ENCODE measurements around the gene CALN1. TPM values are rescaled to one million over a fixed set of nuclear protein-coding genes. Genes with fewer than 3 reads are reported as not detected.

The CALN1 gene
- total RNA-seq, 4 donors from 2014 or later, result under 0.01 to 1.2 (median 0.22) TPM; not detected in 1

- H3K27ac ChIP-seq, result no peak overlapping the region
- H3K9me3 ChIP-seq, result peaks cover 0 to 10% (median 0%) of the 10 kb centered on the region in 4 donors
- TF ChIP-seq POLR2A (IDR thresholded peaks at IDR 0.05) (no peak), CTCF (IDR thresholded peaks at IDR 0.05) (no peak), EP300 (IDR thresholded peaks at IDR 0.05) (no peak)
- 95 to 100% methylated on average over 1 of the region's 1 CpG for WGBS, 2 donors
- no peak for DNase-seq (ENCODE audit: low spot score in 2 of 2)
- no peaks in the 10 kb centered on the region for H3K4me1 ChIP-seq
- H3K27me3 ChIP-seq, result no peaks in the 10 kb centered on the region
- no peak overlapping the region for H3K4me3 ChIP-seq
- H3K36me3 ChIP-seq, result no peaks in the 10 kb centered on the region
Observed at GRCh38 chr7:71905821-71906220, 506.3 kb downstream of the CALN1 start.

GRCh38 chr7:71904484-71904883 is 507.7 kb downstream of the CALN1 start:
- 60 to 68% methylated on average over 4 of the region's 4 CpGs for WGBS, 2 donors
- Histone ChIP-seq H3K36me3 (no peaks in the 10 kb centered on the region), H3K4me1 (no peaks in the 10 kb centered on the region), H3K4me3 (no peak overlapping the region), H3K27me3 (no peaks in the 10 kb centered on the region), H3K9me3 (peaks cover 0 to 8% (median 0%) of the 10 kb centered on the region in 4 donors), H3K27ac (no peak overlapping the region)
- DNase-seq (ENCODE audit: low spot score in 2 of 2), result no peak
- no peak for TF ChIP-seq CTCF (IDR thresholded peaks at IDR 0.05)
- no peak for TF ChIP-seq POLR2A (IDR thresholded peaks at IDR 0.05)
- TF ChIP-seq EP300 (IDR thresholded peaks at IDR 0.05), result no peak

GRCh38 chr7:71900556-71900955 is 511.6 kb downstream of the CALN1 start:
- H3K27me3 ChIP-seq, result no peaks in the 10 kb centered on the region
- DNase-seq (ENCODE audit: low spot score in 2 of 2), result no peak
- WGBS, 2 donors, result 72 to 83% methylated on average over 3 of the region's 3 CpGs
- H3K36me3 ChIP-seq, result no peaks in the 10 kb centered on the region
- no peak overlapping the region for H3K4me3 ChIP-seq
- TF ChIP-seq POLR2A (IDR thresholded peaks at IDR 0.05), result no peak
- TF ChIP-seq EP300 (IDR thresholded peaks at IDR 0.05), result no peak
- H3K27ac ChIP-seq, result no peak overlapping the region
- H3K4me1 ChIP-seq, result no peaks in the 10 kb centered on the region
- H3K9me3 ChIP-seq, result peaks cover 0 to 4% (median 0%) of the 10 kb centered on the region in 4 donors

- Histone ChIP-seq H3K36me3 (no peaks in the 10 kb centered on the region), H3K27me3 (no peaks in the 10 kb centered on the region), H3K4me3 (no peak overlapping the region), H3K9me3 (peaks cover 0 to 4% (median 0%) of the 10 kb centered on the region in 4 donors), H3K4me1 (no peaks in the 10 kb centered on the region), H3K27ac (no peak overlapping the region)
- 39 to 53% methylated on average over 2 of the region's 2 CpGs for WGBS, 2 donors
- no peak for DNase-seq (ENCODE audit: low spot score in 2 of 2)
- no peak for TF ChIP-seq POLR2A (IDR thresholded peaks at IDR 0.05)
- no peak for TF ChIP-seq EP300 (IDR thresholded peaks at IDR 0.05)
- TF ChIP-seq CTCF (IDR thresholded peaks at IDR 0.05), result no peak
Observed at GRCh38 chr7:71896535-71896934, 515.6 kb downstream of the CALN1 start.

GRCh38 chr7:71886046-71886445 is 526.1 kb downstream of the CALN1 start:
- no peaks in the 10 kb centered on the region for H3K27me3 ChIP-seq
- peaks cover 0 to 47% (median 0%) of the 10 kb centered on the region in 4 donors for H3K9me3 ChIP-seq
- no peak for TF ChIP-seq EP300 (IDR thresholded peaks at IDR 0.05)
- no peak for TF ChIP-seq POLR2A (IDR thresholded peaks at IDR 0.05)
- TF ChIP-seq CTCF (IDR thresholded peaks at IDR 0.05), result no peak
- 34 to 41% methylated on average over 7 of the region's 7 CpGs for WGBS, 2 donors
- H3K36me3 ChIP-seq, result no peaks in the 10 kb centered on the region
- no peak for DNase-seq (ENCODE audit: low spot score in 2 of 2)
- H3K27ac ChIP-seq, result no peak overlapping the region
- no peak overlapping the region for H3K4me3 ChIP-seq
- H3K4me1 ChIP-seq, result no peaks in the 10 kb centered on the region

- Histone ChIP-seq H3K27me3 (no peaks in the 10 kb centered on the region), H3K4me1 (no peaks in the 10 kb centered on the region), H3K27ac (no peak overlapping the region), H3K9me3 (peaks cover 0 to 52% (median 0%) of the 10 kb centered on the region in 4 donors), H3K36me3 (no peaks in the 10 kb centered on the region), H3K4me3 (no peak overlapping the region)
- TF ChIP-seq POLR2A (IDR thresholded peaks at IDR 0.05), result no peak
- TF ChIP-seq EP300 (IDR thresholded peaks at IDR 0.05), result no peak
- no peak for TF ChIP-seq CTCF (IDR thresholded peaks at IDR 0.05)
- WGBS, 2 donors, result 24 to 28% methylated on average over 5 of the region's 5 CpGs
- no peak for DNase-seq (ENCODE audit: low spot score in 2 of 2)
Observed at GRCh38 chr7:71885487-71885886, 526.7 kb downstream of the CALN1 start.
